GM12891 (cell line): ENCODE results near the gene PCDHGA9.

Experiments
- PAX5 ChIP-seq: IDR thresholded peaks from 2 replicates; pipeline ENCODE4 v1.6.1; 2011; ENCODE audit warnings: low read length, moderate library complexity, mild to moderate bottlenecking; ENCODE audit not compliant: insufficient read depth, severe bottlenecking
- POLR2A ChIP-seq: IDR thresholded peaks from 2 replicates; pipeline ENCODE4 v1.6.1; 2011; ENCODE audit warnings: low read depth, low read length, control low read depth
- POLR2AphosphoS5 ChIP-seq: IDR thresholded peaks from 2 replicates; pipeline ENCODE4 v1.6.1; 2011; ENCODE audit warnings: low read depth, low read length, control low read depth
- POU2F2 ChIP-seq: IDR thresholded peaks from 2 replicates; pipeline ENCODE4 v1.6.1; 2011; ENCODE audit warnings: low read depth, mild to moderate bottlenecking, control low read depth, low read length, moderate library complexity
- SPI1 ChIP-seq: IDR thresholded peaks from 2 replicates; pipeline ENCODE4 v1.6.1; 2011; ENCODE audit warnings: low read depth, low read length, control low read depth
- TAF1 ChIP-seq: IDR thresholded peaks from 2 replicates; pipeline ENCODE4 v1.6.1; 2011; ENCODE audit warnings: low read depth, low read length, control low read depth

- TF ChIP-seq TAF1 (no peak), POLR2A (no peak), POLR2AphosphoS5 (no peak), SPI1 (no peak), POU2F2 (no peak), PAX5 (no peak)
These were observed 4.0 kb upstream of the PCDHGA9 start for GRCh38 chr5:141398608-141399007.
